GM18870 (cell line): ENCODE measurements around the gene TNFRSF8.

Source experiments
- ATAC-seq: cut with Tn5 transposase; IDR thresholded peaks from one replicate; pipeline ENCODE4 v1.9.1; 2021; ENCODE audit warnings: moderate library complexity; ENCODE audit not compliant: unreplicated experiment

TNFRSF8 gene

DNA sequence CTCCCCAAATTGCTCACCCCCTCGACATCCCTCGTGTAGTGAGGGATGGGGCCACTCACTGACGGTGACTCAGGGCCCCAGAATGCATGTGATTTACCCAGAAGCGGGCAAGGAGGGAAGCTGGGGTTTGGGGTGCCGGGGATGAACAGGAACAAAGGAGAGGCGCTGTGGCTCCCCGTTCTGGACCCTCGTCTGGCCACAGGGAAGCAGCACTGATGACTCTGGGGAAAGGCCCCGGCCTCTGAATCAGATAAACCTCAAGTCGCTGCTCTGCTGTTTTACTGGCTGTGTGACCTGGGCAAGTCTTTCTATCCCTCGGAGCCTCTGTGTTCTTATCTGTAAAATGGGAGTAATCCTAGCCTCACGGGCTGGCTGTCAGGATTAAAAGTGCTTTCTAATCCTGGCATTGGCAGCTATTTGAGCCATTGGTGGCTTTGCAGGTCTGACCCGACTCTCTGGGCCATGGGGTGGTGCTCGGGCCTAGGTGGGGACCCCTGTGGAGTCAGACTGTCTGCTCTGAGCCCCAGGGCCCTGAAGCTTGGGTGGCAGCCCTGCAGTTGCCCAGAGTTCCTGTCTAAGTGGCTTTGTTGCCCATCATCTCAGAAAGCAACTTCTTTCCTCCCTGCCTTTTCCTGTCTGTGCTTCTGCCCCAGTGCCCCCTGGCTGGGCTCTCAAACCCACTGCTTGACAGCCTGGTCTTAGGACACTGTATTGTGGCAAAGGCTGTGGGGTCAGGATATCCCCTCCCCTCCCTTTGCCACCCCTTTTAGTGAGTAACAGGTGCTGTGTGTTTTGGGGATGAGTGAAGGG, 109.1 kb downstream of the TNFRSF8 start:
- no peak for ATAC-seq

- no peak for ATAC-seq
Observed at GRCh38 chr1:12173041-12173509, 110.0 kb downstream of the TNFRSF8 start.

DNA sequence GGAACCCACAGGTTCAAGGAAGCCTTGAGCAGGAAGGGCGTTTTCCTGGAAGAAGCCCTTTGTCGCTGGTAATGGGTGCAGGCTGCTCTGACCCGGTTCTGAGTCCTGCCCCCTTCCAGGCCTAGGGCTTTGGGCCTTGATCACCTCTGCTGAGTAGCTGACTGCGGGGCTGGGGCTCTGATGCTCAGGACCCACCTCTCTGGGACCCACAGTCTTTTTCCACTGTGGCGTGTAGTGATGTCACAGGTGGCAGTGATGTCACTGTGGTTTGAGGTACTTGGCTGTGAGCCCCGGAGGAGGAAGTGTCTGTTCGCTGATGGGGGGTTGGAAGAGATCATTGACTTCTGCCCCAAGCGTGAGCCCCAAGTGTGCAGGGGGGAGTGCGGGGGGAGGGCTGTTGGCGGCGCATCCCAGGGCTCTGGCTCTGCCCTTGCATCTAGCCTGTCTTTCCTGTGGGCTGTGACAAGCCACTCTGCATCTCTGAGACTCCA, 110.6 kb downstream of the TNFRSF8 start:
- no peak for ATAC-seq

- no peak for ATAC-seq
Observed at GRCh38 chr1:12174924-12175810, 112.1 kb downstream of the TNFRSF8 start.

DNA sequence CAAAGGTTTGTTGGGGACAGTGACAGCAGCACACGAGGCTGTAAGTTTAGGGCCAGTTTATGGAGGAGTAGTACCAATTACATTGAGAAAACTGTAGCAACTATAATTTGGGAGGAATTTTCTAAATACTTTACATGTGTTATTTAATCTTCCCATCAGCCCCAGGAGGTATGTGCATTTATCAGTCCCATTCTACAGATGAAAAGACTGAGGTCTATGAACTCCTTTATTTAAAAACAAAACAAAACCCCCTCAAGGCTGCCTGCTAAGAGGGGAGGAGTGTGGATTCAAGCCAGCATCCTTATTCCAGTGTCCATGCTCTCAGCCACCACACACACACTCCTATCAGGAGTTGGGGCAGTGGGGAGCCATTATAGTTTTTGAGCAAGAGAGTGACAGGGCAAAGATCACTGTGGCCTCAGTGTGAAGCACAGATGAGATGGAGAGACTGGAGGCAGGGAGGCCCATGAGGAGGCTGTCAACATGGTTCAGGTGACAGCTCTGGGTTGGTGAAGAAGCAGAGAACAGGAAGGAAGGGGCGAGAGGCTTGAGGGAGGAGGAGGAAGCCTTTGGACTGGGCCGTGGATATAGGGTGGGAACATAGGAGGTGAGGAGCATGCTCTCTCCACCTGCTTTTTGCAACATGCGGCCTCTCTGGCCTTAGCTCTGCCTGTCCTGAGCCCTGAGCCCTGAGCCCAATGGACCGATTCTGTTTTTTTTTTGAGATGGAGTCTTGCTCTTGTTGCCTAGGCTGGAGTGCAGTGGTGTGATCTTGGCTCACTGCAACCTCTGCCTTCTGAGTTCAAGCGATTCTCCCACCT, 113.4 kb downstream of the TNFRSF8 start:
- no peak for ATAC-seq

DNA sequence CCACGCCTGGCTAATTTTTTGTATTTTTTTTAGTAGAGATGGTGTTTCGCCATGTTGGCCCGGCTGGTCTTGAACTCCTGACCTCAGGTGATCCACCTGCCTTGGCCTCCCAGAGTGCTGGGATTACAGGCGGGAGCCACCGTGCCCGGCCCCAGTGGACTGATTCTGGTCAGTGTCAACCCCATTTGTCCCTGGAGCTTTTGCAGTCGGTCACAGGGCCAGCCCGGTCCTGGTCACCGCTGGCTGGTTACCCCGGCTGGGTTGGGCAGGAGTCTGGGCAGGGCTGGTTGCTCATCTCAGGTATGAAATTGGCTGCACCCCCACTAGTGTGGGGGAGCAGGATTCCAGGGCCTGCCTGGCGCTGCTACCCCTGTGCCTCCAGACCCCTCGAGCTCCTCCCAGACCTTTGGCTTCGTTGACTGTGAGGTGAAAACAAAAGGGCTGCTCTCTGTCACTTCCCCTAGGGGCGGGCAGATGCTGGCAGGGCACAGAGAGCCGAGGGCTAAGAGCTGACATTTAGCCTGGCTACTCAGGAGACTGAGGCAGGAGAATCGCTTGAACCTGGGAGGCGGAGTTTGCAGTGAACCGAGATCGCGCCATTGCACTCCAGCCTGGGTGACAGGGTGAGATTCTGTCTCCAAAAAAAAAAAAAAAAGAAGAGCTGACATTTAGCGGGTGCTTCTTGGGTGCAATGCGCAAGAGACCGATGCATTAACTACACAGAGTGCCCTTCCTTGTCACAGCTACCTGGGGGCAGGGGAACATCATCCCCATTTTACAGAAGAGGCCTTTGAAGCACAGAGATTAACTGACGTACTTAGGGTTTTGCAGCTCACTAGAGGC, 114.3 kb downstream of the TNFRSF8 start:
- ATAC-seq: no peak

GRCh38 chr1:12177999-12178441, 114.9 kb downstream of the TNFRSF8 start:
- ATAC-seq: no peak

DNA sequence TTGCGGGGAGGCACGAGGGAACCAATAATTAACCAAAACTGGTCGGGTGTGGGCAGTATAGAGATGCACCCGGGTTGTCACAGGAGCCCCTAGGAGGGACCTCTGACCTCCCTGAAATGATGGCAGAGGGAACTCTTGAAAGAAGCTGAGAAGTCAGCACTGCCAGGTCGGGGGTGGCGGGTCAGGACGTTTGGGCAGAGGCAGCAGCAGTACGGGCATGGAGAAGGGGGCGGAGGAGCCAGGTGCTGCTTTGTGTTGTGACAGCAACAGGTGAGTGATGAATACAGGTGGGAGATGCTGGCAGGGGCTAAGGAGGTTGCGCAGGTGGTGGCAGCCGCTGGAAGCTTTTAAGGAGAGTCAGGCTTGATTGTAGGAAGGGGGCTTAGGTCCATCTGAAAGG, 115.4 kb downstream of the TNFRSF8 start:
- ATAC-seq: no peak

DNA sequence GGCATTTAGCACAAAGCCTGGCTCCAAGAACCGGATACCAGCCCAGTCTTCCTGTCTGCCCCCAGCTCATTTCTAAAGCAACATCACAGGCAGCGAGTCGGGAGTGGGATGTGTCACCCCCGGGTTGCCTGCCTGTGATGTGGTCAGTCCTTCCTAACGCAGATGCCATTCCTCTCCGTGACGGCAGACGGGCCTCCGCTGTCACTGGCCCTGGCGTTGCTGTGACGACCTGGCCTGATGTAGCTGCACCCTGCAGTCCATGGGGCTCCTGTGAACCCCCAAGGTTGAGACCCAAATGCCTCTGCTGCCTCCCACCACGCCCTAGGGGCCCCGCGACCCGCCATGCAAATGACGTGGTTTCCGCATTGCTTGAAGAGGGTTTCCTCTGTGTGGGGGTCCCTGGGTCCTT, 116.0 kb downstream of the TNFRSF8 start:
- no peak for ATAC-seq

DNA sequence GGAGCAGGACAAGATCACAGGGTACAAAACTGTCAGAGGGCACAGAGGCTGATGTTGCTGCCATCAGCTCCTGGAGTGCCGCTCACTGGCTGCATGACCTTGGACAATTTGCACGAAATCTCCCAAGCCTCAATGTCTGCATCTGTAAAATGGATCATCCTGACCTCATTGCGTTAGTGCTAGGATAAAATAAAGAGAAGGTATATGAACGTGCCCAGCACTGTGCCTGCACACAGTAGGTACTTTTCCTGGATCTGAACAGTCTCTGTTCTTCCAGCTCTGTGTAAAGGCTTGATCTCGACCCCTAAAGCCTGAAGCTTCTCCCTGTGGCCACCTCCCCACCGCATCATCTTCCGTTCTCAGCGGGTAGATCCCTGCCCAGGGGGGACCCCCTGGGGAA, 116.6 kb downstream of the TNFRSF8 start:
- no peak for ATAC-seq

DNA sequence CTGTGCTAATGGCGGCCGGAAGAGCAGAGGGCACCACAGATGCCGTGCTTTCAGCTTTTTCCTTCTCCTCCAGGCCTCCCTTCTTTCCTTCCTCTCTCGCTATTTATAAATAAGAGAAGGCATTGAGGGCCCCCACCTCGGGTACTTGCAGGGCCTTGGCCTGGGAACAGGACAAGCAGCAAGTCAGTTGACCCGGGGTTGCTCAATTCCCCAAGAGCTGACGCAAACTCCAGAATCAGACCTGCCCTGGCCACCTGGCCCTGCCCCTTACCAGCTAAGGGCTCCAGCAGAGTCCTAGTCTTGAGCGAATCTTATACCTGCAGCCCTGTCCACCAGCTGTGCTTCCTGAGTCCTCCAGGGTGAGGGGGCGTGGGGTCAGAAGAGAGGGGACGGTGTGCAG, 117.2 kb downstream of the TNFRSF8 start:
- ATAC-seq: no peak

DNA sequence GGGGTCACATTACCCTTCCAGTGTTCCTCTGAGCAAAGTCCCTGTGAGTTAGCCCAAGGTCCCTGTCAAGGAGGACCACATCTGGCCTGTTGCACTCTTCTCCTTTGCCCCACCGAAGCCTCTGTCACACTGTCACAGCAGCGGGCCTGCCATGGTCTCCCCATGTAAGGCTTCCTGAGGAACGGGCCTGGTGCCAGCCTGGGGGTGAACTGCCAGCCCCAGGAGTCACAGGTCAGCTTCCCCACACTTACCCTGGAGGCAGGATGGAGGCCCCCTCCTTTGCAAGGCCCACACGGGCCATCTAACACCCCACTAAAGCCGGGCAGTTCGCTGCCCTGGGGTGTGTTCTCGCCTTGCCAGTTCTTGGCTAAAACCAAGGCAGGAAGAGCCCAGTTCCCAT, 117.8 kb downstream of the TNFRSF8 start:
- no peak for ATAC-seq

GRCh38 chr1:12181568-12181967, 118.5 kb downstream of the TNFRSF8 start:
- no peak for ATAC-seq

- ATAC-seq: no peak
Observed at GRCh38 chr1:12182410-12182984, 119.4 kb downstream of the TNFRSF8 start.

GRCh38 chr1:12183095-12183794, 120.1 kb downstream of the TNFRSF8 start:
- no peak for ATAC-seq

DNA sequence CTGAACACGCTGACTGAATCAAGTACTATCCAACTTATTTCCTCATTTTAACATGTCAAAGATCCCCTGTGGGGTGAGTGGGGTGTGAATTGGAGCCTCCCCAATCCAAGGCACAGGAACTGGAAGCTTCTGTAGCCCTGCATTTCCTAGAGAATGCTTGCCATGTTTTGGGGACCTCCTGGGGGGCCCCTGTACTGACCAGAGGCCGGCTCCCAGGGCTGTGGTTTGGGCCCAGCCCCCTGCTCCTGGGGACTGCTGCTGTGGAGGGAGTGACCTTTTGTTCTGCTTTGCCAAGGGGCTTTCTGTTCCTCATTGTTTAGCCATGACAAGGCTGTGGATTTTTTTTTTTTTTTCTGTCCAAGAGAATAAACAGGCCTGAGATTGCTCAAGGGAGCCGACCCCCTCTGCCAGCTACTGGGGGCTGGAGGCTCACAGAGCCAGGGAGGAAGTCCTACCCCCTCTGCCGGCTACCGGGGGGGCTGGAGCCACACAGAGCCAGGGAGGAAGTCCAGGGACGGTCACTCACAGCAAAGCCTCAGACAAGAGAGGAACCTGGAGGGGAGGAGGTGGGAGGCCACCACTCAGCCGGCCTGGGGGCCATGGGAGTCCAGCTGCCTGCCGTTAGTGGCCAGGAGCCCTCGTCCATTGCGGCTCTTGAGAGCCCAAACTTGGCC, 121.0 kb downstream of the TNFRSF8 start:
- no peak for ATAC-seq

- ATAC-seq: no peak
Observed at GRCh38 chr1:12185036-12185917, 122.2 kb downstream of the TNFRSF8 start.
